GM12872 (cell line): ENCODE results near the gene CTDSPL.
A peak's percentile ranks its signal among the peaks of the same experiment; 100 is the strongest.

Source experiments
- TF ChIP-seq, protein P1 (sequence below): IDR thresholded peaks from 3 replicates; pipeline ENCODE4 v1.5.1; 2011; ENCODE audit warnings: low read depth, mild to moderate bottlenecking, low read length, moderate library complexity; ENCODE audit not compliant: insufficient read depth

Gene CTDSPL

GRCh38 chr3:37993820-37994638, 132.3 kb downstream of the CTDSPL start:
- TF ChIP-seq, protein P1, sequence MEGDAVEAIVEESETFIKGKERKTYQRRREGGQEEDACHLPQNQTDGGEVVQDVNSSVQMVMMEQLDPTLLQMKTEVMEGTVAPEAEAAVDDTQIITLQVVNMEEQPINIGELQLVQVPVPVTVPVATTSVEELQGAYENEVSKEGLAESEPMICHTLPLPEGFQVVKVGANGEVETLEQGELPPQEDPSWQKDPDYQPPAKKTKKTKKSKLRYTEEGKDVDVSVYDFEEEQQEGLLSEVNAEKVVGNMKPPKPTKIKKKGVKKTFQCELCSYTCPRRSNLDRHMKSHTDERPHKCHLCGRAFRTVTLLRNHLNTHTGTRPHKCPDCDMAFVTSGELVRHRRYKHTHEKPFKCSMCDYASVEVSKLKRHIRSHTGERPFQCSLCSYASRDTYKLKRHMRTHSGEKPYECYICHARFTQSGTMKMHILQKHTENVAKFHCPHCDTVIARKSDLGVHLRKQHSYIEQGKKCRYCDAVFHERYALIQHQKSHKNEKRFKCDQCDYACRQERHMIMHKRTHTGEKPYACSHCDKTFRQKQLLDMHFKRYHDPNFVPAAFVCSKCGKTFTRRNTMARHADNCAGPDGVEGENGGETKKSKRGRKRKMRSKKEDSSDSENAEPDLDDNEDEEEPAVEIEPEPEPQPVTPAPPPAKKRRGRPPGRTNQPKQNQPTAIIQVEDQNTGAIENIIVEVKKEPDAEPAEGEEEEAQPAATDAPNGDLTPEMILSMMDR: no peak

DNA sequence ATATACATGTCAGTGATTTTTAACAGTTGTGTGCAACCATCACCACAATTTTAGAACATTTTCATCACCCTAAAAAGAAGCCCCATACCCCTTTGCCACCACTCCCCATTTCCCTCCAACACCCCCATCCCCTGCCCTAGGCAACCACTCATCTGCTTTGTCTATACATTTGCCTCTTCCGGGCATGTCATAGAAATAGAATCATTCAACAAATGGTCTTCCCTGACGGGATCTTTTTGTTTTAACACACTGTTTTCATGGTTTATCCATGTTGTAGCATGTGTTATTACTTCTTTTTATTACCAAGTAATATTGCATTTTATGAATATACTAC, 132.9 kb downstream of the CTDSPL start:
- TF ChIP-seq, protein P1: no peak

DNA sequence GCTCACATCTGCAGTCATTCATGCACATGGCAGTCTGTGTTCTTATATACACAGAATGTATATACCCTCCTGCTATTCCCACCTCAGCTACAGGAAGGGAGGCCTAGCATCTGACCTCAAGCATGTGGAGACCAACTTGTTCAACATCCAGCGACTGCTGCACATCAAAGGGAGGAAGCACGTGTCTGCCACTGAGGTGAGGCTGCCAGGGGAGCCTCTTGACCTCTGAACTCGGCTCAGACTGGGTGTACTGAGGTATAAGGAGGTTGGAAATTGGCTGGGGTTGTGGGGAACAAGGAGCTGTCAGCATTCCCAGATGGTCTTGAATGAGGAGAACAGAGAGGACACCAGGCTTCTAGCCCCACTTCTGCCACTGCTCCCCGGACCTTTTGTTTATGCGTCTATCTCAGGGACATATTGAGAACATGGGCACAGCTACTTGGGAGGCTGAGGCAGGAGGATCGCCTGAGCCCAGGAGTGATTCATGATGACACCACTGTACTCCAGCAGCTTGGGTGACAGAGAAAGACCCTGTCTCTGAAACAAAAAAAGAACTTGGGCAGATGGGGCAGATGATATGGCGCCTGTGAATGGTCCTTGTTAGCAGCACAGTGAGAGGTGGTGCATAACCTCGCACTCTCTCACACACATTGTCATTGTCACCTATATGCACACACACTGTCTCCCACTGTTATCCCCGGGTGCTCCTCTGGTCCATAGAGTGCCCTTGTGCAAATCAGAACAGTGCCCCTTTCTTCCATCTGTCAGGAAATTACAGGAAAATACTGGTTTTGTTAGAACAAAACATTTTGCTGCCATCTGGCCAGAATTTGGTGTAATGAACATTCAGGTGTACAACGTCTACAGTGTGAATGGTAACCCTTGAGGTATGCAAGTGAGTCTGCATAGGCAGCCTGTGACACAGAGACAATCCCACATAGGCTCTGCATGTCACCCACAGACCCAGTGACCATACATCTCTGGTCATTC, 134.3 kb downstream of the CTDSPL start:
- TF ChIP-seq, protein P1: no peak

GRCh38 chr3:37996785-37997301, 135.2 kb downstream of the CTDSPL start:
- TF ChIP-seq, protein P1: peak; percentile 99

DNA sequence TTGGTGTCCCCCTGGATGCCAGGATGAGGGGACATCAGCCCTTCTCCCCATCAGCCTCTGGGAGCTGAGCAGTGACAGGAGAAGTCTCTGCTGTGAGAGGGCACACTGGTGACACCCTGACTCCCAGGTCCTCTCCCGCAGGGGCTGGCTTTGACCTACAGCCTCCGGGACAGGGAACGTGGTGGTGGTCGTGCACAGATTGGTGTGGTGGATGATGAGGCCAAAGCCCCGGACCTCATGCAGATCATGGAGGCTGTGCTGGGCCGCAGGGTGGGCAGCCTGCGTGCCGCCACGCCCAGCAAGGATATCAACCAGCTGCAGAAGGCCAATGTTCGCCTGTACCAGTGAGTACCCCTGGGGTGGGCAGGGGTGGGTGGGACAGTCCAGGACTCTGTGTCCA, 135.7 kb downstream of the CTDSPL start:
- TF ChIP-seq, protein P1: no peak

- TF ChIP-seq, protein P1: no peak
These were observed 136.2 kb downstream of the CTDSPL start for GRCh38 chr3:37997791-37998370.

DNA sequence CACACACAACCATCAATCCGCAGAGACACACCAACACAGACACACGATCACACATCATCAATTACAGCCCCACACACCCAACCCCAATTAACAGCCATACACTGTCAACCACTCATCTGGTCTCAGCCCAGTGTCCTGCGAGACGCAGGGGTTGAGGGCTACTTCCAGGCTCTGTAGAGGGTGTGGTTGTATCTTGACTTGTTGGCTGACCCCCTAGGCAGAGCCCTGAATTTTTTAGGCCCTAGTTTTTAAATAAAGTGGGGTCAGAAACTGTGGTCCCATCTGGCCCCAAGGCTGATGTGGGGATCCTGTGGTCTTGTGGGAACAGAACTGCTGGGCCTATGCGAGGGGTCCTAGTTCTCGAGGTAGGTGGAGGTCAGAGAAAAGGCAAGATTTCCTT, 138.2 kb downstream of the CTDSPL start:
- TF ChIP-seq, protein P1: no peak
